ENCODE data around the gene MAN1C1.

DNA sequence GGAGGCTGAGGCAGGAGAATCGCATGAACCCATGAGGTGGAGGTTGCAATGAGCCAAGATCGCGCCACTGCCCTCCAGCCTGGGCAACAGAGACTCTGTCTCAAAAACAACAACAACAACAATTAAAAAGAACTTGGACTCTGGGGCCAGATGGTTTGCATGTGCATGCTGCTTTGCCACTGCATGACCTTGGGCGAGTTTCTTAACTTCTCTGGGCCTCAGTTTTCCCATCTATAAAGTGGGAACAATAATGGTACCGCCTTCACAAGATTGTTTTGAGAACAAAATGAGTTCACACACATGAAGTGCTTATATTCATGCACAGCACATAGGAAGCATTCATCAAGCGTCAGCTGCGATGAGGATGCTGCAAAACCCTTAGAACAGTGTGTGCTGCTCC lies 74.6 kb downstream of the MAN1C1 start:
- TF ChIP-seq, protein P1, sequence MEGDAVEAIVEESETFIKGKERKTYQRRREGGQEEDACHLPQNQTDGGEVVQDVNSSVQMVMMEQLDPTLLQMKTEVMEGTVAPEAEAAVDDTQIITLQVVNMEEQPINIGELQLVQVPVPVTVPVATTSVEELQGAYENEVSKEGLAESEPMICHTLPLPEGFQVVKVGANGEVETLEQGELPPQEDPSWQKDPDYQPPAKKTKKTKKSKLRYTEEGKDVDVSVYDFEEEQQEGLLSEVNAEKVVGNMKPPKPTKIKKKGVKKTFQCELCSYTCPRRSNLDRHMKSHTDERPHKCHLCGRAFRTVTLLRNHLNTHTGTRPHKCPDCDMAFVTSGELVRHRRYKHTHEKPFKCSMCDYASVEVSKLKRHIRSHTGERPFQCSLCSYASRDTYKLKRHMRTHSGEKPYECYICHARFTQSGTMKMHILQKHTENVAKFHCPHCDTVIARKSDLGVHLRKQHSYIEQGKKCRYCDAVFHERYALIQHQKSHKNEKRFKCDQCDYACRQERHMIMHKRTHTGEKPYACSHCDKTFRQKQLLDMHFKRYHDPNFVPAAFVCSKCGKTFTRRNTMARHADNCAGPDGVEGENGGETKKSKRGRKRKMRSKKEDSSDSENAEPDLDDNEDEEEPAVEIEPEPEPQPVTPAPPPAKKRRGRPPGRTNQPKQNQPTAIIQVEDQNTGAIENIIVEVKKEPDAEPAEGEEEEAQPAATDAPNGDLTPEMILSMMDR (IDR thresholded peaks at IDR 0.05), result no peak
- TF ChIP-seq EZH2 (IDR thresholded peaks at IDR 0.05; ENCODE audit: borderline replicate concordance, insufficient read depth, low read depth, low read length, poor library complexity, severe bottlenecking), result no peak
